WTC11 (cell line): ENCODE data around the gene GAREM2.

ENCODE experiments used
- ATF2 ChIP-seq: sonication (generic); formaldehyde crosslinking; IDR thresholded peaks from 2 replicates; pipeline ENCODE4 v1.8.1; 2022; ENCODE audit warnings: low read depth, missing genetic modification reagents, borderline replicate concordance
- CTCF ChIP-seq: fragments of 200-600 bp; IDR thresholded peaks from 2 replicates; pipeline ENCODE4 v1.8.0; 2022; ENCODE audit warnings: antibody characterized with exemption
- ELF4 ChIP-seq: sonication (generic); formaldehyde crosslinking; IDR thresholded peaks from 2 replicates; pipeline ENCODE4 v1.8.1; 2022; ENCODE audit warnings: low read depth, mild to moderate bottlenecking, moderate library complexity, missing genetic modification reagents
- FOXJ3 ChIP-seq: sonication (generic); formaldehyde crosslinking; IDR thresholded peaks from 2 replicates; pipeline ENCODE4 v1.9.0; 2021; ENCODE audit warnings: missing genetic modification reagents, mild to moderate bottlenecking, borderline replicate concordance
- FOXK1 ChIP-seq: sonication (generic); formaldehyde crosslinking; IDR thresholded peaks from 2 replicates; pipeline ENCODE4 v1.8.0; 2022; ENCODE audit warnings: mild to moderate bottlenecking, moderate library complexity, missing genetic modification reagents
- FOXP1 ChIP-seq: sonication (generic); formaldehyde crosslinking; IDR thresholded peaks from 2 replicates; pipeline ENCODE4 v1.8.0; 2022; ENCODE audit warnings: missing genetic modification reagents, mild to moderate bottlenecking, moderate library complexity, borderline replicate concordance
- MXD4 ChIP-seq: fragments of 250-450 bp; sonication (Bioruptor Pico); IDR thresholded peaks from 2 replicates; pipeline ENCODE4 v1.8.0; 2021; ENCODE audit warnings: mild to moderate bottlenecking, moderate library complexity, borderline replicate concordance
- NR1H2 ChIP-seq: sonication (generic); formaldehyde crosslinking; IDR thresholded peaks from 2 replicates; pipeline ENCODE4 v1.9.0; 2021; ENCODE audit warnings: mild to moderate bottlenecking, moderate library complexity, missing genetic modification reagents
- NR3C1 ChIP-seq: sonication (generic); formaldehyde crosslinking; conservative IDR thresholded peaks from 2 replicates; pipeline ENCODE4 v1.8.1; 2023; ENCODE audit warnings: low read depth, mild to moderate bottlenecking, missing genetic modification reagents
- TP53 ChIP-seq: sonication (generic); formaldehyde crosslinking; IDR thresholded peaks from 2 replicates; pipeline ENCODE4 v1.8.1; 2023; ENCODE audit warnings: mild to moderate bottlenecking, missing genetic modification reagents
- ZNF263 ChIP-seq: sonication (generic); formaldehyde crosslinking; IDR thresholded peaks from 2 replicates; pipeline ENCODE4 v1.8.1; 2022; ENCODE audit warnings: low read depth, mild to moderate bottlenecking, moderate library complexity, missing genetic modification reagents
- ZSCAN18 ChIP-seq: fragments of 250-450 bp; sonication (Bioruptor Pico); IDR thresholded peaks from 2 replicates; pipeline ENCODE4 v2.1.2; 2022; ENCODE audit warnings: mild to moderate bottlenecking, moderate library complexity
- TF ChIP-seq, protein P1 (sequence below): sonication (generic); formaldehyde crosslinking; IDR thresholded peaks from 2 replicates; pipeline ENCODE4 v1.8.0; 2022; ENCODE audit warnings: mild to moderate bottlenecking, missing genetic modification reagents

GRCh38 chr2:26141145-26141769, 31.6 kb upstream of the GAREM2 start:
- TF ChIP-seq CTCF (no peak), FOXK1 (no peak), ZSCAN18 (no peak), ZNF263 (CRISPR knock-in tag) (no peak), FOXJ3 (CRISPR knock-in tag) (no peak), NR1H2 (CRISPR knock-in tag) (no peak), ELF4 (CRISPR knock-in tag) (no peak), ATF2 (no peak), MXD4 (CRISPR knock-in tag) (no peak), FOXP1 (CRISPR knock-in tag) (no peak), TP53 (CRISPR knock-in tag) (no peak), NR3C1 (CRISPR knock-in tag) (no peak)
- TF ChIP-seq, protein P1, sequence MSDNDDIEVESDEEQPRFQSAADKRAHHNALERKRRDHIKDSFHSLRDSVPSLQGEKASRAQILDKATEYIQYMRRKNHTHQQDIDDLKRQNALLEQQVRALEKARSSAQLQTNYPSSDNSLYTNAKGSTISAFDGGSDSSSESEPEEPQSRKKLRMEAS (CRISPR knock-in tag), result no peak
